HCT116 (cell line): Measurements from ENCODE around the gene CPNE5. TPM values are rescaled to one million over a fixed set of nuclear protein-coding genes. Genes with fewer than 3 reads are reported as not detected.

Experiments
- ATAC-seq: fragments of 200-7000 bp; cut with Tn5 transposase; 2 replicates; pipeline ENCODE4 v1.9.1; 2020; ENCODE audit warnings: mild to moderate bottlenecking, moderate library complexity
- BruUV-seq: library from RNA; stranded (reverse); fragments of 400-500 nt; replicated peaks from 2 replicates; lab custom pipeline; 2021; lab: Mats Ljungman, UMichigan
- CTCF ChIA-PET: fragments of 300-600 bp; sonication (Branson Sonifier 250); formaldehyde crosslinking; loops from one replicate; lab custom pipeline; 2021; ENCODE audit warnings: antibody characterized with exemption; lab: Charles Lee
- POLR2A ChIA-PET: fragments of 300-600, 350-600 bp; sonication (Branson Sonifier 250); formaldehyde crosslinking; loops from one replicate; lab custom pipeline; 2021; ENCODE audit warnings: antibody characterized with exemption; lab: Charles Lee
- RAD21 ChIA-PET, 2 experiments: fragments of 300-600 bp; sonication (Branson Sonifier 250); formaldehyde crosslinking; loops; one replicate each; lab custom pipeline; 2023; ENCODE audit warnings: low total read pairs in 2 of 2; ENCODE audit not compliant: uncharacterized antibody in 2 of 2, unreplicated experiment in 2 of 2, low non-redundant PET in 1 of 2; lab: Charles Lee
- DNase-seq: peaks from one replicate; pipeline ENCODE4 v3.0.0-alpha.2; 2010; ENCODE audit warnings: low read depth, low spot score
- H2AFZ ChIP-seq: fragments of 200-600 bp; shearing (Covaris generic), sonication (generic); 2 replicates; pipeline ENCODE4 v1.6.1; 2017; ENCODE audit warnings: low read depth, mixed run types, mixed read lengths, antibody characterized with exemption, low read length; ENCODE audit not compliant: poor library complexity, severe bottlenecking
- H3K27ac ChIP-seq: 2 replicates; pipeline ENCODE4 v1.5.1; 2012; ENCODE audit warnings: low read depth, low read length
- H3K27me3 ChIP-seq: fragments of 200-600 bp; sonication (generic); 2 replicates; pipeline ENCODE4 v1.6.1; 2016; ENCODE audit warnings: mixed run types, low read length, mixed read lengths; ENCODE audit not compliant: insufficient read depth
- H3K36me3 ChIP-seq, 2 experiments: fragments of 200-500 bp in 1 of 2; fragments of 200-600 bp in 1 of 2; sonication (Bioruptor generic) in 1 of 2; sonication (generic) in 1 of 2; 2 replicates each; pipeline versions ENCODE4 v1.5.1 to v1.6.1; 2014 to 2016; ENCODE audit warnings: low read length in 2 of 2, inconsistent platforms in 1 of 2, mixed read lengths in 1 of 2, mixed run types in 1 of 2; ENCODE audit not compliant: insufficient read depth in 2 of 2, control insufficient read depth in 1 of 2
- H3K4me1 ChIP-seq, 2 experiments: fragments of 200-600 bp in 1 of 2; sonication (generic) in 1 of 2; 2 replicates each; pipeline versions ENCODE4 v1.5.1 to v1.6.1; 2012 to 2017; ENCODE audit warnings: low read length in 2 of 2, inconsistent platforms in 1 of 2, mild to moderate bottlenecking in 1 of 2, mixed read lengths in 1 of 2, mixed run types in 1 of 2, moderate library complexity in 1 of 2; ENCODE audit not compliant: insufficient read depth in 2 of 2, control insufficient read depth in 1 of 2
- H3K4me2 ChIP-seq: fragments of 200-600 bp; sonication (generic); 2 replicates; pipeline ENCODE4 v1.6.1; 2017; ENCODE audit warnings: mixed run types, low read length, mixed read lengths
- H3K4me3 ChIP-seq, 2 experiments: fragments of 200-600 bp in 1 of 2; sonication (generic) in 1 of 2; replicated peaks in 1 of 2; 2 replicates each; pipeline ENCODE4 v1.5.1; 2011 to 2016; ENCODE audit warnings: low read length in 2 of 2, control low read depth in 1 of 2, low read depth in 1 of 2, mild to moderate bottlenecking in 1 of 2, mixed read lengths in 1 of 2, mixed run types in 1 of 2
- H3K79me2 ChIP-seq: fragments of 200-600 bp; sonication (generic); 2 replicates; pipeline ENCODE4 v1.6.1; 2017; ENCODE audit warnings: mild to moderate bottlenecking, mixed run types, low read length, moderate library complexity, mixed read lengths; ENCODE audit not compliant: insufficient read depth
- H3K9ac ChIP-seq: fragments of 200-600 bp; sonication (generic); 2 replicates; pipeline ENCODE4 v1.6.1; 2016; ENCODE audit warnings: low read length, mixed read lengths
- H3K9me2 ChIP-seq: fragments of 200-600 bp; sonication (generic), shearing (Covaris generic); 2 replicates; pipeline ENCODE4 v1.6.1; 2017; ENCODE audit warnings: mixed run types, mild to moderate bottlenecking, moderate library complexity; ENCODE audit not compliant: insufficient read depth
- H3K9me3 ChIP-seq, 2 experiments: fragments of 200-500 bp in 1 of 2; fragments of 200-600 bp in 1 of 2; sonication (Bioruptor generic) in 1 of 2; sonication (generic) in 1 of 2; 2 replicates each; pipeline ENCODE4 v1.6.1; 2014 to 2017; ENCODE audit warnings: low read length in 2 of 2, mixed read lengths in 2 of 2, inconsistent platforms in 1 of 2, low read depth in 1 of 2, mild to moderate bottlenecking in 1 of 2, mixed run types in 1 of 2, moderate library complexity in 1 of 2; ENCODE audit not compliant: control insufficient read depth in 1 of 2, insufficient read depth in 1 of 2
- H4K20me1 ChIP-seq: fragments of 200-600 bp; sonication (generic), shearing (Covaris generic); 2 replicates; pipeline ENCODE4 v1.6.1; 2017; ENCODE audit warnings: mixed run types, mild to moderate bottlenecking, moderate library complexity; ENCODE audit not compliant: insufficient read depth
- ATF3 ChIP-seq: IDR thresholded peaks from 2 replicates; pipeline ENCODE4 v1.6.1; 2012
- CBX3 ChIP-seq: IDR thresholded peaks from 2 replicates; pipeline ENCODE4 v1.6.1; 2012; ENCODE audit warnings: low read depth
- CEBPB ChIP-seq: IDR thresholded peaks from 2 replicates; pipeline ENCODE4 v1.6.1; 2012; ENCODE audit warnings: low read depth
- CTCF ChIP-seq, 3 experiments: fragments of 200-600 bp in 1 of 3; sonication (generic) in 1 of 3; IDR thresholded peaks in 2 of 3; conservative IDR thresholded peaks in 1 of 3; 2 replicates each; pipeline ENCODE4 v1.5.1; 2012 to 2017; ENCODE audit warnings: low read depth in 2 of 3, low read length in 2 of 3, antibody characterized with exemption in 1 of 3, borderline replicate concordance in 1 of 3, control low read depth in 1 of 3, mild to moderate bottlenecking in 1 of 3, mixed read lengths in 1 of 3, mixed run types in 1 of 3, moderate library complexity in 1 of 3; ENCODE audit not compliant: insufficient read depth in 1 of 3
- EGR1 ChIP-seq: IDR thresholded peaks from 2 replicates; pipeline ENCODE4 v1.6.1; 2012; ENCODE audit warnings: low read depth
- ELF1 ChIP-seq: IDR thresholded peaks from 2 replicates; pipeline ENCODE4 v1.6.1; 2012; ENCODE audit warnings: low read depth, borderline replicate concordance
- EZH2 ChIP-seq: fragments of 200-600 bp; sonication (generic); IDR thresholded peaks from 2 replicates; pipeline ENCODE4 v1.6.1; 2017; ENCODE audit warnings: antibody characterized with exemption, mixed run types
- EZH2phosphoT487 ChIP-seq: fragments of 200-600 bp; IDR thresholded peaks from 2 replicates; pipeline ENCODE4 v1.6.1; 2018; ENCODE audit warnings: antibody characterized with exemption, borderline replicate concordance
- FOSL1 ChIP-seq: IDR thresholded peaks from 2 replicates; pipeline ENCODE4 v1.6.1; 2012; ENCODE audit warnings: low read depth
- JUND ChIP-seq: IDR thresholded peaks from 2 replicates; pipeline ENCODE4 v1.6.1; 2012
- POLR2A ChIP-seq: IDR thresholded peaks from 2 replicates; pipeline ENCODE4 v1.7.0; 2011; ENCODE audit warnings: borderline replicate concordance; ENCODE audit not compliant: insufficient read depth, insufficient read length; ENCODE audit errors: extremely low read depth
- POLR2AphosphoS5 ChIP-seq: IDR thresholded peaks from 2 replicates; pipeline ENCODE4 v1.6.1; 2011; ENCODE audit warnings: mild to moderate bottlenecking, low read depth, low read length, moderate library complexity
- RAD21 ChIP-seq: IDR thresholded peaks from 2 replicates; pipeline ENCODE4 v1.6.1; 2012; ENCODE audit warnings: low read depth, mild to moderate bottlenecking
- SIN3A ChIP-seq: IDR thresholded peaks from 2 replicates; pipeline ENCODE4 v1.6.1; 2012; ENCODE audit warnings: low read depth
- SP1 ChIP-seq: IDR thresholded peaks from 2 replicates; pipeline ENCODE4 v1.6.1; 2012; ENCODE audit warnings: low read depth
- SRF ChIP-seq: IDR thresholded peaks from 2 replicates; pipeline ENCODE4 v1.6.1; 2012; ENCODE audit warnings: low read depth
- TCF7L2 ChIP-seq: IDR thresholded peaks from 2 replicates; pipeline ENCODE4 v1.7.0; 2011; ENCODE audit warnings: borderline replicate concordance, inconsistent platforms; ENCODE audit not compliant: insufficient read depth, insufficient read length; ENCODE audit errors: extremely low read depth
- YY1 ChIP-seq: IDR thresholded peaks from 2 replicates; pipeline ENCODE4 v1.6.1; 2011; ENCODE audit warnings: low read length, low read depth, moderate library complexity, mild to moderate bottlenecking; ENCODE audit not compliant: insufficient replicate concordance; ENCODE audit errors: extremely low read depth
- ZBTB33 ChIP-seq: IDR thresholded peaks from 2 replicates; pipeline ENCODE4 v1.6.1; 2011; ENCODE audit warnings: mild to moderate bottlenecking, low read length, moderate library complexity; ENCODE audit not compliant: insufficient replicate concordance; ENCODE audit errors: extremely low read depth
- ZNF274 ChIP-seq: fragments of 200-500 bp; sonication (Bioruptor generic); IDR thresholded peaks from 2 replicates; pipeline ENCODE4 v1.6.1; 2014; ENCODE audit warnings: mild to moderate bottlenecking, low read depth, low read length, inconsistent platforms
- intact Hi-C: fragments of 100-400 bp; cut with micrococcal nuclease; formaldehyde crosslinking; loops from 2 replicates; pipeline ENCODE4 v1.10.0; 2022
- total RNA-seq: library from RNA; stranded (reverse); gene quantifications from one replicate; pipeline ENCODE4 v1.2.1, GENCODE V29; 2021; ENCODE audit not compliant: unreplicated experiment

CPNE5 gene
- total RNA-seq, 1 experiment from 2014 or later = not detected

GRCh38 chr6:36783603-36784375, 55.5 kb downstream of the CPNE5 start:
- no peak for ATAC-seq
- H3K4me3 ChIP-seq = no peak overlapping the region
- no peak for DNase-seq
- no peaks in the 10 kb centered on the region for H3K4me1 ChIP-seq
- no peaks in the 10 kb centered on the region for H3K9me3 ChIP-seq
- no TSS peak for BruUV-seq
- H2AFZ ChIP-seq = no peak overlapping the region
- no peaks in the 10 kb centered on the region for H3K27me3 ChIP-seq
- H3K27ac ChIP-seq = no peak overlapping the region
- intact Hi-C loops = no loop called here
- no peaks in the 10 kb centered on the region for H3K79me2 ChIP-seq
- no peaks in the 10 kb centered on the region for H3K9me2 ChIP-seq
- no peak overlapping the region for H3K4me2 ChIP-seq
- TF ChIP-seq EZH2phosphoT487 (no peak), TCF7L2 (no peak), EZH2 (no peak), POLR2AphosphoS5 (no peak), RAD21 (no peak), CBX3 (no peak), ELF1 (no peak), ATF3 (no peak), SRF (no peak), POLR2A (no peak), CTCF (IDR thresholded peaks at IDR 0.05 in 2 of 3, conservative IDR thresholded peaks at IDR 0.05 in 1 of 3; ENCODE audit: borderline replicate concordance in 1 of 3, insufficient read depth in 1 of 3, low read depth in 2 of 3, low read length in 2 of 3) (no peak), EGR1 (no peak), FOSL1 (no peak), CEBPB (no peak), SP1 (no peak), YY1 (no peak), JUND (no peak), SIN3A (no peak), ZBTB33 (no peak), ZNF274 (no peak)
- TF ChIP-seq, all 23 proteins: peak for 0
- Histone ChIP-seq H4K20me1 (no peaks in the 10 kb centered on the region), H3K9ac (no peak overlapping the region), H3K36me3 (no peaks in the 10 kb centered on the region)
- CTCF ChIA-PET = interaction anchor here (1.2 to 2.6 kb wide), 6 partner anchors 8 to 67 kb away, joined by 3 to 29 read pairs (median 10); no protein-coding TSS in a partner anchor
- RAD21 ChIA-PET = no interaction called here
- POLR2A ChIA-PET = no interaction called here
